ENCODE measurements around the gene PRRC2A. TPM values are rescaled to one million over a fixed set of nuclear protein-coding genes. Genes with fewer than 3 reads are reported as not detected.
"Not testable (repeated sequence)": the region's sequence is repeated elsewhere in the genome, so short reads cannot be mapped to it uniquely, and the experiment has no call there.

The PRRC2A gene
- polyA plus RNA-seq, 12 donors, result 104 to 352 (median 123) TPM

GRCh38 chr6:31581434-31582229, 38.9 kb upstream of the PRRC2A start:
- DNase-seq, result no peak

- DNase-seq, result no peak
These were observed 38.3 kb upstream of the PRRC2A start, which contains the start of gene LTB for GRCh38 chr6:31582230-31582643. Gene LTB (minus strand): TSS chr6:31582424. CDS start chr6:31582417, 7 bp downstream.

- no peak for DNase-seq
These were observed 35.0 kb upstream of the PRRC2A start for GRCh38 chr6:31585491-31585890.

GRCh38 chr6:31586008-31586407, 34.5 kb upstream of the PRRC2A start, which contains the start of gene LST1:
Gene LST1 (plus strand): TSS chr6:31586277. CDS start chr6:31587300, 1,023 bp downstream.
- no peak for DNase-seq

GRCh38 chr6:31586599-31587281, 33.8 kb upstream of the PRRC2A start:
- DNase-seq, result no peak

- DNase-seq, result no peak
These were observed 32.4 kb upstream of the PRRC2A start for GRCh38 chr6:31587791-31588777.

GRCh38 chr6:31588871-31589650, 31.5 kb upstream of the PRRC2A start:
- DNase-seq, result no peak

GRCh38 chr6:31590691-31591090, 29.8 kb upstream of the PRRC2A start:
- DNase-seq, result not testable (repeated sequence)

- no peak for DNase-seq
These were observed 28.1 kb upstream of the PRRC2A start for GRCh38 chr6:31592396-31592771.

- DNase-seq, result no peak
These were observed 23.5 kb upstream of the PRRC2A start for GRCh38 chr6:31597006-31597405.

GRCh38 chr6:31607317-31607716, 13.2 kb upstream of the PRRC2A start:
- no peak for DNase-seq

- no peak for DNase-seq
These were observed 10.8 kb upstream of the PRRC2A start for GRCh38 chr6:31609519-31610406.

- no peak for DNase-seq
These were observed 9.5 kb upstream of the PRRC2A start for GRCh38 chr6:31610968-31611367.

- DNase-seq, result no peak
These were observed 6.4 kb upstream of the PRRC2A start for GRCh38 chr6:31614075-31614619.

GRCh38 chr6:31614684-31615578, 5.6 kb upstream of the PRRC2A start, which contains the start of gene AIF1:
Gene AIF1 (plus strand): TSS chr6:31615234. CDS start chr6:31615330, 96 bp downstream.
- DNase-seq, result no peak

GRCh38 chr6:31615748-31616147, 4.8 kb upstream of the PRRC2A start:
- DNase-seq, result no peak

- no peak for DNase-seq
These were observed 3.5 kb upstream of the PRRC2A start for GRCh38 chr6:31617010-31617409.

- peak; percentile 99 for DNase-seq
These were observed 520 bp upstream of the PRRC2A start for GRCh38 chr6:31619805-31620585.
